A549 (cell line): Measurements from ENCODE around the gene TCERG1. TPM values are rescaled to one million over a fixed set of nuclear protein-coding genes. Genes with fewer than 3 reads are reported as not detected.

Experiments
- ATAC-seq, 2 experiments: fragments of 200-7000 bp in 1 of 2; fragments of >200 bp in 1 of 2; cut with Nextera tagmentation in 1 of 2; cut with Tn5 transposase in 1 of 2; 3 replicates each; pipeline versions ENCODE4 v1.8.0 to v1.9.1; 2018 to 2020; ENCODE audit warnings: mild to moderate bottlenecking in 1 of 2, moderate library complexity in 1 of 2
- CTCF ChIA-PET: fragments of 300-600 bp; sonication (Branson Sonifier 250); formaldehyde crosslinking; extraction: SDS; loops from one replicate; lab custom pipeline; 2021; ENCODE audit warnings: antibody characterized with exemption, inconsistent platforms; lab: Yijun Ruan, JAX
- POLR2A ChIA-PET: fragments of 350-600 bp; formaldehyde crosslinking; extraction: SDS; loops from one replicate; lab custom pipeline; 2021; ENCODE audit warnings: antibody characterized with exemption, inconsistent platforms; lab: Yijun Ruan, JAX
- DNase-seq, 2 experiments: peaks; one replicate each; pipeline versions ENCODE4 v3.0.0 to v3.0.0-alpha.2; 2011 to 2016; ENCODE audit warnings: low read depth in 1 of 2, low spot score in 1 of 2
- FAIRE-seq: peaks from 2 replicates; lab custom pipeline; 2011; peaks lifted over from hg19 to GRCh38; lab: Jason Lieb, UNC
- H3K27ac ChIP-seq, 2 experiments: fragments of >200 bp; sonication (Bioruptor Twin); formaldehyde crosslinking; 3 replicates each; pipeline ENCODE4 v1.5.1; 2016 to 2017
- H3K4me1 ChIP-seq: fragments of >200 bp; sonication (Bioruptor Twin); formaldehyde crosslinking; 3 replicates; pipeline ENCODE4 v1.6.1; 2016
- H3K4me2 ChIP-seq: fragments of >200 bp; sonication (Bioruptor Twin); formaldehyde crosslinking; 3 replicates; pipeline ENCODE4 v1.6.1; 2016
- H3K4me3 ChIP-seq: fragments of >200 bp; sonication (Bioruptor Twin); formaldehyde crosslinking; 3 replicates; pipeline ENCODE4 v1.5.1; 2016
- H3K9me3 ChIP-seq: fragments of >200 bp; sonication (Bioruptor Twin); formaldehyde crosslinking; 3 replicates; pipeline ENCODE4 v1.6.1; 2016
- BHLHE40 ChIP-seq: IDR thresholded peaks from 2 replicates; pipeline ENCODE4 v1.6.1; 2012; ENCODE audit warnings: low read depth, low read length, inconsistent platforms
- CBX2 ChIP-seq: fragments of 200-600 bp; sonication (generic); IDR thresholded peaks from 2 replicates; pipeline ENCODE4 v1.6.1; 2016; ENCODE audit warnings: low read depth, mild to moderate bottlenecking, borderline replicate concordance
- CBX8 ChIP-seq: fragments of 200-600 bp; sonication (generic); IDR thresholded peaks from 2 replicates; pipeline ENCODE4 v1.6.1; 2016
- CHD2 ChIP-seq: fragments of 150-350 bp; IDR thresholded peaks from 2 replicates; pipeline ENCODE4 v1.6.1; 2014; ENCODE audit warnings: low read length; ENCODE audit not compliant: partially characterized antibody
- CHD4 ChIP-seq: fragments of 200-600 bp; sonication (generic); IDR thresholded peaks from 2 replicates; pipeline ENCODE4 v1.6.1; 2016; ENCODE audit warnings: antibody characterized with exemption, mild to moderate bottlenecking, borderline replicate concordance
- EHF ChIP-seq: fragments of 250-450 bp; sonication (Bioruptor Pico); IDR thresholded peaks from 2 replicates; pipeline ENCODE4 v1.5.0; 2020; ENCODE audit warnings: mild to moderate bottlenecking
- EHMT2 ChIP-seq: fragments of 200-600 bp; sonication (generic); IDR thresholded peaks from 2 replicates; pipeline ENCODE4 v1.6.1; 2016; ENCODE audit warnings: antibody characterized with exemption, low read depth, mild to moderate bottlenecking, moderate library complexity
- ESRRA ChIP-seq: fragments of 150-350 bp; IDR thresholded peaks from 2 replicates; pipeline ENCODE4 v1.6.1; 2014; ENCODE audit warnings: mild to moderate bottlenecking, low read length, borderline replicate concordance
- FOSL2 ChIP-seq, 2 experiments: fragments of 450-650 bp in 1 of 2; fragments of >200 bp in 1 of 2; sonication (Bioruptor Twin) in 1 of 2; formaldehyde crosslinking; IDR thresholded peaks; 2 replicates each; pipeline versions ENCODE4 v1.5.0 to v1.6.1; 2016 to 2020; ENCODE audit warnings: mild to moderate bottlenecking in 1 of 2, moderate library complexity in 1 of 2
- FOXS1 ChIP-seq: fragments of 250-450 bp; sonication (Bioruptor Pico); IDR thresholded peaks from 2 replicates; pipeline ENCODE4 v1.5.0; 2020; ENCODE audit warnings: mild to moderate bottlenecking, moderate library complexity
- JUN ChIP-seq, 2 experiments: fragments of >200 bp; sonication (Bioruptor Twin); formaldehyde crosslinking; IDR thresholded peaks; 2 replicates in 1 of 2; 3 replicates in 1 of 2; pipeline ENCODE4 v1.6.1; 2016 to 2017
- KDM1A ChIP-seq: fragments of 200-600 bp; sonication (generic); IDR thresholded peaks from 2 replicates; pipeline ENCODE4 v1.6.1; 2016; ENCODE audit warnings: low read depth, mild to moderate bottlenecking
- MAFK ChIP-seq: fragments of 450-650 bp; IDR thresholded peaks from 2 replicates; pipeline ENCODE4 v1.6.1; 2014; ENCODE audit not compliant: partially characterized antibody
- NFE2L2 ChIP-seq: fragments of 150-350 bp; conservative IDR thresholded peaks from 2 replicates; pipeline ENCODE4 v1.6.1; 2014; ENCODE audit warnings: low read length
- NPAS2 ChIP-seq: fragments of 250-450 bp; sonication (Bioruptor Pico); IDR thresholded peaks from 2 replicates; pipeline ENCODE4 v1.8.0; 2022; ENCODE audit warnings: mild to moderate bottlenecking, moderate library complexity, borderline replicate concordance
- PHF8 ChIP-seq: fragments of 200-600 bp; sonication (generic); IDR thresholded peaks from 2 replicates; pipeline ENCODE4 v1.6.1; 2016; ENCODE audit warnings: low read depth, mild to moderate bottlenecking, antibody characterized with exemption, moderate library complexity, borderline replicate concordance
- RARB ChIP-seq: fragments of 250-450 bp; sonication (Bioruptor Pico); IDR thresholded peaks from 2 replicates; pipeline ENCODE4 v1.8.0; 2021; ENCODE audit warnings: mild to moderate bottlenecking, moderate library complexity
- RCOR1 ChIP-seq: fragments of 150-350 bp; IDR thresholded peaks from 2 replicates; pipeline ENCODE4 v1.6.1; 2014; ENCODE audit warnings: antibody characterized with exemption, low read length, low read depth
- RNF2 ChIP-seq: fragments of 200-600 bp; sonication (generic); IDR thresholded peaks from 2 replicates; pipeline ENCODE4 v1.6.1; 2016; ENCODE audit warnings: low read depth, mild to moderate bottlenecking, antibody characterized with exemption, moderate library complexity, borderline replicate concordance
- SMC3 ChIP-seq: fragments of >200 bp; sonication (Bioruptor Twin); formaldehyde crosslinking; IDR thresholded peaks from 3 replicates; pipeline ENCODE4 v1.6.1; 2018; ENCODE audit warnings: inconsistent platforms
- SREBF2 ChIP-seq: fragments of 450-650 bp; IDR thresholded peaks from 2 replicates; pipeline ENCODE4 v1.6.1; 2014; ENCODE audit warnings: mild to moderate bottlenecking, moderate library complexity
- TP53 ChIP-seq: fragments of 250-450 bp; sonication (Bioruptor Pico); IDR thresholded peaks from 2 replicates; pipeline ENCODE4 v1.5.0; 2021; ENCODE audit warnings: mild to moderate bottlenecking, moderate library complexity
- ZNF302 ChIP-seq: fragments of 250-450 bp; sonication (Bioruptor Pico); IDR thresholded peaks from 2 replicates; pipeline ENCODE4 v1.9.0; 2021; ENCODE audit warnings: inconsistent platforms, mild to moderate bottlenecking, moderate library complexity
- WGBS: methylation state at CpG from one replicate; pipeline ENCODE4 v1.1.6; 2017; ENCODE audit errors: missing lambda C conversion rate; 5-methylcytosine and 5-hydroxymethylcytosine counted together
- polyA plus RNA-seq, 4 experiments: library from polyadenylated mRNA; depleted of rRNA in 3 of 4; stranded (reverse); fragments of >200 nt; fragmentation: RNase III in 1 of 4; extraction: RNeasy Plus Mini Kit Qiagen cat#74134 plus additional on column Dnase treatment in 1 of 4; gene quantifications; 2 replicates in 3 of 4; 3 replicates in 1 of 4; pipeline ENCODE4 v1.2.3, GENCODE V29; 2011 to 2017
- TF ChIP-seq, protein P1 (sequence below): fragments of 250-450 bp; sonication (Bioruptor Pico); IDR thresholded peaks from 2 replicates; pipeline ENCODE4 v1.5.0; 2020; ENCODE audit warnings: low read depth, mild to moderate bottlenecking, moderate library complexity
- TF ChIP-seq, protein P2 (sequence below): fragments of >200 bp; sonication (Bioruptor Twin); formaldehyde crosslinking; IDR thresholded peaks from 3 replicates; pipeline ENCODE4 v1.6.1; 2016
- TF ChIP-seq, protein P3 (sequence below): fragments of >200 bp; sonication (Bioruptor Twin); formaldehyde crosslinking; IDR thresholded peaks from 3 replicates; pipeline ENCODE4 v1.5.1; 2016
- TF ChIP-seq, protein P4 (sequence below): IDR thresholded peaks from 2 replicates; pipeline ENCODE4 v1.6.1; 2012; ENCODE audit warnings: low read depth, borderline replicate concordance

TCERG1 gene
- polyA plus RNA-seq, 2 of the 4 experiments (the other 2 are of a cell fraction), result 49.1 to 73.8 TPM

DNA sequence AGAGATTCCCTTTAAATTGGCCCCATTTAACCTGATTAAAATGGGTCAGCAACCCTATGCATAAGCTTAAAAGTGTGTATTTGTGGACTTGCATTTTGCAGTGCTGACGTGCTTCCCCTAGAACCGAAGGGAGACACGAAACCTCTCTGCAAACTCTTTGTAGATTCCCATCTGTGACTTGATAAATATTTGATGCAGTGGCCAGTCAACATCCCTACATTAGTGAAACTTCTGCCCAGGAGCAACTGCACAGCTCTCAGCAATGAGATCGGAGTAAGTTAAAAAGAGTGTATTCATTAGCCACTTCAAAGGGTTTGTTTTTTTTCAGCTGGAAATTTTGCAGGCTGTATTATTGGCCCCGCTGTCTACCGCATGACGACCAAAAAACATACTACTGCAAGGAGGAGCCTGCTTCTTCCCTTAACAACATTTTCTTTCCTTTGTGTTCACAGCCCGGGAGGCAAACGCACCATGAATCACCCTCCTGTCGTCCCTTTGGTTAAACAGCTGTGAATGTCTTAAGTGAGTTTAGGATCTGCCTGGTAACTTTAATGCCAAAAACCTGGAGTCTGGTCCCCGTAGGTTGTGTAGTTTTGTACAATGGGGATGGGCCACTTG, 38.0 kb upstream of the TCERG1 start:
- no peak for TF ChIP-seq FOSL2 (IDR thresholded peaks at IDR 0.05)
- no peak for TF ChIP-seq FOSL2 (CRISPR knock-in tag; IDR thresholded peaks at IDR 0.05)
- no peak for TF ChIP-seq NFE2L2
- no peak for TF ChIP-seq BHLHE40
- TF ChIP-seq PHF8, result no peak
- TF ChIP-seq RCOR1, result no peak
- TF ChIP-seq EHF, result no peak
- TF ChIP-seq NPAS2, result no peak
- TF ChIP-seq CBX8, result no peak
- TF ChIP-seq ESRRA, result no peak
- TF ChIP-seq JUN (IDR thresholded peaks at IDR 0.05), result no peak
- no peak for TF ChIP-seq EHMT2
- ChIA-PET POLR2A (no interaction called here), CTCF (interaction anchor here (0.8 to 1.4 kb wide), 3 partner anchors 10 to 19 kb away, joined by 4 to 5 read pairs (median 4); no protein-coding TSS in a partner anchor)
- Histone ChIP-seq H3K9me3 (no peaks in the 10 kb centered on the region), H3K4me2 (peak overlapping the region; percentile 56), H3K4me3 (no peak overlapping the region), H3K27ac (no peak overlapping the region), H3K4me1 (peaks cover 5% of the 10 kb centered on the region; the same call in 1 of the 3 replicates)
- ATAC-seq (peak; percentile 68 to 69), FAIRE-seq (no peak), DNase-seq (peak in 1 of 2 experiments; percentile 7)
- WGBS, result 33% methylated on average over 10 of the region's 11 CpGs

DNA sequence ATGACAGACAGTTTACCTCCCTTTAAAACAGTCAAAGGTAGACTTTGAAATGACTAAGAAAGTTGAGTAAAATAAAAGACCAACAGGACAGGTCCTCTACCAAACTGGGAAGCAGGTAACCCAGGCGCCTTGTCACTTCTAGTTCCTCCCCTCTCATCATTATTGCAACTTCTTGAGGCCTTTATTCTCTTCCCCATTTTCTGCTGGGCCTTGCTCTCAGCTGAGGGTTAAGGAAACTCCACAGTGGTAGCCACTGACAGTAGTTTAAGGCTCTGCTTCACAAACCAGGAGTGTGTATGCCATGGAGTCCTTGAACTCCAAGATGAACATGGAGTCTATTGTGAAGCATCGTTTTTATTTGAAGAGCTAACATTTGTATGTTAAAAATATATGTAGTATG, 36.9 kb upstream of the TCERG1 start:
- Histone ChIP-seq H3K9me3 (no peaks in the 10 kb centered on the region), H3K4me3 (no peak overlapping the region), H3K4me1 (peaks cover 5% of the 10 kb centered on the region; the same call in 1 of the 3 replicates), H3K4me2 (no peak overlapping the region), H3K27ac (no peak overlapping the region)
- peak in 1 of 2 experiments; percentile 20; a peak in 1 of 6 replicates for ATAC-seq
- 81% methylated on average over 2 of the region's 2 CpGs for WGBS
- no peak for FAIRE-seq
- no peak for TF ChIP-seq SMC3
- no peak for TF ChIP-seq MAFK
- no peak for TF ChIP-seq CHD2
- ChIA-PET CTCF (interaction anchor here (0.6 to 1.0 kb wide), 2 partner anchors 17 to 120 kb away, joined by 4 read pairs; no protein-coding TSS in a partner anchor), POLR2A (no interaction called here)
- no peak for DNase-seq

DNA sequence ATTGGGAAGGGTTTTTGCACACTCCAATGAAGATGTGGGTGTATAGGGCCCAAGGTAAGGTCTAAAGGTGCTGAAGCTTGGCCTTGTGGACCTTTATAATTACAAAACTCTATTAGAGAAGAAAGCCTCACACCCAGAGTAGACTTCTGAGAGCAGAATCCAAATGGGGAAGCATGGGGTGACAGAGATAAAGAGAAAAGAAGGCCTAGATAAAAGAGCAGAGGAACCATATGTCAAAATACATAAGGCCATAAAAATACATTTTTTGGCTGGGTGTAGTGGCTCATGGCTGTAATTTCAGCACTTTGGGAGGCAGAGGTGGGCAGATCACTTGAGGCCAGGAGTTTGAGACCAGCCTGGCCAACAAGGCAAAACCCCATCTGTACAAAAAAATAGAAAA, 27.4 kb upstream of the TCERG1 start:
- ChIA-PET POLR2A (no interaction called here), CTCF (interaction anchor here (1.7 kb wide), 2 partner anchors 8 to 11 kb away, joined by 4 to 10 read pairs; no protein-coding TSS in a partner anchor)
- FAIRE-seq (no peak), ATAC-seq (no peak), DNase-seq (no peak)
- Histone ChIP-seq H3K27ac (no peak overlapping the region), H3K4me1 (no peaks in the 10 kb centered on the region), H3K4me3 (no peak overlapping the region), H3K4me2 (no peak overlapping the region)
- TF ChIP-seq RNF2 (no peak), FOXS1 (CRISPR knock-in tag) (no peak), RARB (CRISPR knock-in tag) (no peak), KDM1A (no peak), JUN (IDR thresholded peaks at IDR 0.05) (no peak), TP53 (no peak), SREBF2 (no peak), ZNF302 (CRISPR knock-in tag) (no peak), CBX2 (no peak), CHD4 (no peak), ESRRA (no peak)
- TF ChIP-seq, protein P1, sequence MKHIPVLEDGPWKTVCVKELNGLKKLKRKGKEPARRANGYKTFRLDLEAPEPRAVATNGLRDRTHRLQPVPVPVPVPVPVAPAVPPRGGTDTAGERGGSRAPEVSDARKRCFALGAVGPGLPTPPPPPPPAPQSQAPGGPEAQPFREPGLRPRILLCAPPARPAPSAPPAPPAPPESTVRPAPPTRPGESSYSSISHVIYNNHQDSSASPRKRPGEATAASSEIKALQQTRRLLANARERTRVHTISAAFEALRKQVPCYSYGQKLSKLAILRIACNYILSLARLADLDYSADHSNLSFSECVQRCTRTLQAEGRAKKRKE, result no peak
- TF ChIP-seq, protein P2, sequence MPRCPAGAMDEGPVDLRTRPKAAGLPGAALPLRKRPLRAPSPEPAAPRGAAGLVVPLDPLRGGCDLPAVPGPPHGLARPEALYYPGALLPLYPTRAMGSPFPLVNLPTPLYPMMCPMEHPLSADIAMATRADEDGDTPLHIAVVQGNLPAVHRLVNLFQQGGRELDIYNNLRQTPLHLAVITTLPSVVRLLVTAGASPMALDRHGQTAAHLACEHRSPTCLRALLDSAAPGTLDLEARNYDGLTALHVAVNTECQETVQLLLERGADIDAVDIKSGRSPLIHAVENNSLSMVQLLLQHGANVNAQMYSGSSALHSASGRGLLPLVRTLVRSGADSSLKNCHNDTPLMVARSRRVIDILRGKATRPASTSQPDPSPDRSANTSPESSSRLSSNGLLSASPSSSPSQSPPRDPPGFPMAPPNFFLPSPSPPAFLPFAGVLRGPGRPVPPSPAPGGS, result no peak
- TF ChIP-seq, protein P3, sequence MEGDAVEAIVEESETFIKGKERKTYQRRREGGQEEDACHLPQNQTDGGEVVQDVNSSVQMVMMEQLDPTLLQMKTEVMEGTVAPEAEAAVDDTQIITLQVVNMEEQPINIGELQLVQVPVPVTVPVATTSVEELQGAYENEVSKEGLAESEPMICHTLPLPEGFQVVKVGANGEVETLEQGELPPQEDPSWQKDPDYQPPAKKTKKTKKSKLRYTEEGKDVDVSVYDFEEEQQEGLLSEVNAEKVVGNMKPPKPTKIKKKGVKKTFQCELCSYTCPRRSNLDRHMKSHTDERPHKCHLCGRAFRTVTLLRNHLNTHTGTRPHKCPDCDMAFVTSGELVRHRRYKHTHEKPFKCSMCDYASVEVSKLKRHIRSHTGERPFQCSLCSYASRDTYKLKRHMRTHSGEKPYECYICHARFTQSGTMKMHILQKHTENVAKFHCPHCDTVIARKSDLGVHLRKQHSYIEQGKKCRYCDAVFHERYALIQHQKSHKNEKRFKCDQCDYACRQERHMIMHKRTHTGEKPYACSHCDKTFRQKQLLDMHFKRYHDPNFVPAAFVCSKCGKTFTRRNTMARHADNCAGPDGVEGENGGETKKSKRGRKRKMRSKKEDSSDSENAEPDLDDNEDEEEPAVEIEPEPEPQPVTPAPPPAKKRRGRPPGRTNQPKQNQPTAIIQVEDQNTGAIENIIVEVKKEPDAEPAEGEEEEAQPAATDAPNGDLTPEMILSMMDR, result no peak
- TF ChIP-seq, protein P4, sequence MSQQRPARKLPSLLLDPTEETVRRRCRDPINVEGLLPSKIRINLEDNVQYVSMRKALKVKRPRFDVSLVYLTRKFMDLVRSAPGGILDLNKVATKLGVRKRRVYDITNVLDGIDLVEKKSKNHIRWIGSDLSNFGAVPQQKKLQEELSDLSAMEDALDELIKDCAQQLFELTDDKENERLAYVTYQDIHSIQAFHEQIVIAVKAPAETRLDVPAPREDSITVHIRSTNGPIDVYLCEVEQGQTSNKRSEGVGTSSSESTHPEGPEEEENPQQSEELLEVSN, result no peak
- TF ChIP-seq, all 56 proteins: peak for 0
- no peaks in the 10 kb centered on the region for H3K9me3 ChIP-seq
